GM19467 (cell line): ENCODE results near the gene PYROXD2.
"Not testable (repeated sequence)": the region's sequence is repeated elsewhere in the genome, so short reads cannot be mapped to it uniquely, and the experiment has no call there.

ENCODE experiments used
- ATAC-seq: cut with Tn5 transposase; IDR thresholded peaks from one replicate; pipeline ENCODE4 v1.9.1; 2021; ENCODE audit warnings: mild to moderate bottlenecking, moderate library complexity; ENCODE audit not compliant: unreplicated experiment

Gene PYROXD2

GRCh38 chr10:98370831-98371820 is 43.9 kb downstream of the PYROXD2 start:
- ATAC-seq, result no peak

GRCh38 chr10:98369801-98370200 is 45.2 kb downstream of the PYROXD2 start:
- no peak for ATAC-seq

GRCh38 chr10:98368644-98369043 is 46.3 kb downstream of the PYROXD2 start:
- no peak for ATAC-seq

- ATAC-seq, result no peak
Measured at GRCh38 chr10:98367604-98368451, 47.2 kb downstream of the PYROXD2 start.

- no peak for ATAC-seq
Measured at GRCh38 chr10:98366062-98366530, 48.9 kb downstream of the PYROXD2 start.

- no peak for ATAC-seq
Measured at GRCh38 chr10:98365406-98366061, 49.4 kb downstream of the PYROXD2 start.

- no peak for ATAC-seq
Measured at GRCh38 chr10:98364432-98365102, 50.4 kb downstream of the PYROXD2 start.

- ATAC-seq, result no peak
Measured at GRCh38 chr10:98363220-98363619, 51.8 kb downstream of the PYROXD2 start.

GRCh38 chr10:98361131-98362025 is 53.6 kb downstream of the PYROXD2 start:
- peak; percentile 85 for ATAC-seq

GRCh38 chr10:98357194-98357822 is 57.7 kb downstream of the PYROXD2 start:
- no peak for ATAC-seq

- ATAC-seq, result no peak
Measured at GRCh38 chr10:98354491-98354890, 60.5 kb downstream of the PYROXD2 start.

- no peak for ATAC-seq
Measured at GRCh38 chr10:98353170-98353569, 61.8 kb downstream of the PYROXD2 start.

- ATAC-seq, result no peak
Measured at GRCh38 chr10:98351831-98352402, 63.1 kb downstream of the PYROXD2 start.

GRCh38 chr10:98349508-98349922 is 65.5 kb downstream of the PYROXD2 start:
- ATAC-seq, result no peak

- no peak for ATAC-seq
Measured at GRCh38 chr10:98346847-98347246, 68.1 kb downstream of the PYROXD2 start.

GRCh38 chr10:98344589-98345038 is 70.4 kb downstream of the PYROXD2 start:
- ATAC-seq, result no peak

- not testable (repeated sequence) for ATAC-seq
Measured at GRCh38 chr10:98341701-98342100, 73.3 kb downstream of the PYROXD2 start.

- ATAC-seq, result no peak
Measured at GRCh38 chr10:98340940-98341310, 74.1 kb downstream of the PYROXD2 start.
